AG04449 (cell line): ENCODE results near the gene INAVA.
"Not testable (repeated sequence)": the region's sequence is repeated elsewhere in the genome, so short reads cannot be mapped to it uniquely, and the experiment has no call there.

ENCODE experiments used
- CTCF ChIA-PET: fragments of 350-600 bp; formaldehyde crosslinking; extraction: SDS; loops from one replicate; lab custom pipeline; 2021; ENCODE audit warnings: antibody characterized with exemption; lab: Yijun Ruan, JAX
- POLR2A ChIA-PET: fragments of 400-600, 350-600 bp; formaldehyde crosslinking; extraction: SDS; loops from one replicate; lab custom pipeline; 2020; ENCODE audit warnings: antibody characterized with exemption, inconsistent platforms; lab: Yijun Ruan, JAX
- DNase-seq: peaks from one replicate; pipeline ENCODE4 v3.0.0-alpha.2; 2010; ENCODE audit warnings: low read depth, low spot score
- H3K4me3 ChIP-seq: 2 replicates; pipeline ENCODE4 v1.5.1; 2011; ENCODE audit warnings: low read depth, mild to moderate bottlenecking, control low read depth, low read length
- CTCF ChIP-seq: IDR thresholded peaks from one replicate; pipeline ENCODE4 v1.5.1; 2011; ENCODE audit warnings: mild to moderate bottlenecking, moderate library complexity, low read length, control low read depth, inconsistent platforms; ENCODE audit not compliant: insufficient read depth; ENCODE audit errors: missing control alignments

The INAVA gene

GRCh38 chr1:200959411-200959921 is 64.8 kb downstream of the INAVA start:
- CTCF ChIA-PET: interaction anchor here (1.3 to 9.0 kb wide), 2 partner anchors 13 to 62 kb away, joined by 3 to 77 read pairs; no protein-coding TSS in a partner anchor
- POLR2A ChIA-PET: no interaction called here
- no peak overlapping the region for H3K4me3 ChIP-seq
- TF ChIP-seq CTCF: no peak
- no peak for DNase-seq

GRCh38 chr1:200960236-200960947 is 65.7 kb downstream of the INAVA start:
- ChIA-PET CTCF (interaction anchor here (9.0 kb wide), 1 partner anchor 12 kb away, joined by 77 read pairs; no protein-coding TSS in a partner anchor), POLR2A (no interaction called here)
- no peak for TF ChIP-seq CTCF
- no peak for DNase-seq
- no peak overlapping the region for H3K4me3 ChIP-seq

GRCh38 chr1:200960948-200961340 is 66.2 kb downstream of the INAVA start:
- no peak overlapping the region for H3K4me3 ChIP-seq
- DNase-seq: no peak
- ChIA-PET CTCF (interaction anchor here (9.0 kb wide), 1 partner anchor 11 kb away, joined by 77 read pairs; no protein-coding TSS in a partner anchor), POLR2A (no interaction called here)
- no peak for TF ChIP-seq CTCF

GRCh38 chr1:200962151-200962550 is 67.5 kb downstream of the INAVA start:
- CTCF ChIA-PET: interaction anchor here (1.7 to 9.0 kb wide), 2 partner anchors 10 to 340 kb away, joined by 5 to 77 read pairs; no protein-coding TSS in a partner anchor
- DNase-seq, H3K4me3 ChIP-seq, POLR2A ChIA-PET: not testable (repeated sequence)

GRCh38 chr1:200962631-200963030 is 67.9 kb downstream of the INAVA start:
- no peak for DNase-seq
- ChIA-PET POLR2A (no interaction called here), CTCF (interaction anchor here (1.7 to 9.0 kb wide), 2 partner anchors 9 to 340 kb away, joined by 5 to 77 read pairs; no protein-coding TSS in a partner anchor)
- no peak overlapping the region for H3K4me3 ChIP-seq
- no peak for TF ChIP-seq CTCF

- CTCF ChIA-PET: interaction anchor here (1.7 to 9.0 kb wide), 2 partner anchors 9 to 341 kb away, joined by 5 to 77 read pairs; no protein-coding TSS in a partner anchor
- POLR2A ChIA-PET: no interaction called here
- no peak for TF ChIP-seq CTCF
Measured at GRCh38 chr1:200963076-200963475, 68.4 kb downstream of the INAVA start.

GRCh38 chr1:200963888-200964287 is 69.2 kb downstream of the INAVA start:
- POLR2A ChIA-PET, DNase-seq, H3K4me3 ChIP-seq: not testable (repeated sequence)
- CTCF ChIA-PET: interaction anchor here (9.0 kb wide), 1 partner anchor 8 kb away, joined by 77 read pairs; no protein-coding TSS in a partner anchor

More at GRCh38 chr1:200963076-200963475, 68.4 kb downstream of the INAVA start:
- DNase-seq: no peak
- no peak overlapping the region for H3K4me3 ChIP-seq
